ENCODE measurements around the gene CHP2. TPM values are rescaled to one million over a fixed set of nuclear protein-coding genes. Genes with fewer than 3 reads are reported as not detected.

CHP2 gene
- total RNA-seq, 5 donors from 2014 or later (not counting 1 experiment from before 2014, with no cell fraction given): not detected

DNA sequence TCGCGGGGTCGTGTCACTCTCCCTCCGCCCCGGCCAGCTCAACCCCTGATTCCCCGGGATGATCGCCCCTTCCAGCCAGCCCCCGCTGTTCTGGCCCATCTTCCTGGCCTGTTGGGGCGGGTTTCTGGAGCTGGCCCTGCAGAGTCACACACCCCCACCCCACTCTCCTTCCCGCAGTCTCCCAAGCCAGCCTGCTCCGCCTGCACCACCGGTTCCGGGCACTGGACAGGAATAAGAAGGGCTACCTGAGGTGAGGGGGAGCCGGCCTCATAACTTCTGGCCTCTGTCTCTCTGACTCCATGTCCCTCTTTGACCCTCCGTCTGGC is 621 bp downstream of the CHP2 start:
- no peak overlapping the region for H3K27ac Mint-ChIP-seq

DNA sequence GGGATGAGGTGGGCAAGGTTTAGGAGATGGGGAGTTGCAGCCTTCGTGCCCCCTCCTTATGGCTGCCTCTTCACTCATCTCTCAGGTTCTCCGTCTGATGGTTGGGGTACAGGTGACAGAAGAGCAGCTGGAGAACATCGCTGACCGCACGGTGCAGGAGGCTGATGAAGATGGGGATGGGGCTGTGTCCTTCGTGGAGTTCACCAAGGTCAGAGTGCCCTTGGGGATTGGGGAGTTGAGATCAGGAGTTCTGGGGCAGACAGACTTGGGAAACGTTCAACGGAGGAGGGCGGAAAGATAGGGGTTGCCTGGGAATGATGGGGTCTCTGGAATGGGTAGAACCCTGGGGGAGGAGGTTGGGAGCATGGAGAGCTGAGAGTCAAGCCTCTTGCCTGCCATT is 2.3 kb downstream of the CHP2 start:
- ChIA-PET POLR2A (no interaction called here), CTCF (no interaction called here)
- 94% methylated on average over 6 of the region's 9 CpGs for WGBS (ENCODE audit: insufficient coverage)
- ATAC-seq (replicated peaks in 1 of 4) (no peak), DNase-seq (no peak)
- Mint-ChIP-seq H3K4me1 (peaks cover 0 to 8% (median 1%) of the 10 kb centered on the region in 3 donors), H3K4me3 (no peak overlapping the region), H3K27ac (no peak overlapping the region), H3K9me3 (no peaks in the 10 kb centered on the region), H3K36me3 (no peaks in the 10 kb centered on the region), H3K27me3 (peaks cover 46 to 64% of the 10 kb centered on the region in 2 donors)
- Histone ChIP-seq H3K36me3 (ENCODE audit: control insufficient read depth in 2 of 2, extremely low read depth in 1 of 2, insufficient read depth in 1 of 2, low read length in 1 of 2) (no peaks in the 10 kb centered on the region), H3K4me3 (ENCODE audit: control insufficient read depth in 1 of 2, extremely low read depth in 1 of 2, low read length in 1 of 2) (no peak overlapping the region), H3K9me3 (no peaks in the 10 kb centered on the region), H3K27ac (ENCODE audit: low read length) (no peak overlapping the region), H3K4me1 (ENCODE audit: control insufficient read depth in 1 of 2, extremely low read depth in 1 of 2, insufficient read depth in 2 of 2, low read length in 2 of 2) (peaks cover 0 to 12% of the 10 kb centered on the region in 2 experiments), H3K27me3 (replicated peaks in 1 of 2; ENCODE audit: control insufficient read depth in 2 of 2, extremely low read depth in 1 of 2, insufficient read depth in 2 of 2, low read length in 1 of 2) (peaks cover 0 to 54% of the 10 kb centered on the region in 2 experiments)

More for the DNA sequence above, 621 bp downstream of the CHP2 start:
- Histone ChIP-seq H3K27ac (ENCODE audit: low read length) (no peak overlapping the region), H3K27me3 (replicated peaks in 1 of 2; ENCODE audit: control insufficient read depth in 2 of 2, extremely low read depth in 1 of 2, insufficient read depth in 2 of 2, low read length in 1 of 2) (peaks cover 3 to 51% of the 10 kb centered on the region in 2 experiments), H3K4me3 (ENCODE audit: control insufficient read depth in 1 of 2, extremely low read depth in 1 of 2, low read length in 1 of 2) (no peak overlapping the region), H3K36me3 (ENCODE audit: control insufficient read depth in 2 of 2, extremely low read depth in 1 of 2, insufficient read depth in 1 of 2, low read length in 1 of 2) (no peaks in the 10 kb centered on the region), H3K9me3 (no peaks in the 10 kb centered on the region), H3K4me1 (ENCODE audit: control insufficient read depth in 1 of 2, extremely low read depth in 1 of 2, insufficient read depth in 2 of 2, low read length in 2 of 2) (peaks cover 0 to 12% of the 10 kb centered on the region in 2 experiments)
- H3K9me3 Mint-ChIP-seq: no peaks in the 10 kb centered on the region
- ATAC-seq (replicated peaks in 1 of 4) (no peak), DNase-seq (no peak)
- ChIA-PET CTCF (no interaction called here), POLR2A (interaction anchor here in 1 of 2 donors (0.5 kb wide), 1 partner anchor 52 kb away, joined by 3 read pairs; no protein-coding TSS in a partner anchor)
- peaks cover 44 to 62% of the 10 kb centered on the region in 2 donors for H3K27me3 Mint-ChIP-seq
- H3K4me1 Mint-ChIP-seq: peaks cover 0 to 8% (median 1%) of the 10 kb centered on the region in 3 donors
- no peaks in the 10 kb centered on the region for H3K36me3 Mint-ChIP-seq
- WGBS (ENCODE audit: insufficient coverage): 44% methylated on average over 13 of the region's 15 CpGs
- peak overlapping the region in 1 of 3 donors; percentile 40 for H3K4me3 Mint-ChIP-seq

DNA sequence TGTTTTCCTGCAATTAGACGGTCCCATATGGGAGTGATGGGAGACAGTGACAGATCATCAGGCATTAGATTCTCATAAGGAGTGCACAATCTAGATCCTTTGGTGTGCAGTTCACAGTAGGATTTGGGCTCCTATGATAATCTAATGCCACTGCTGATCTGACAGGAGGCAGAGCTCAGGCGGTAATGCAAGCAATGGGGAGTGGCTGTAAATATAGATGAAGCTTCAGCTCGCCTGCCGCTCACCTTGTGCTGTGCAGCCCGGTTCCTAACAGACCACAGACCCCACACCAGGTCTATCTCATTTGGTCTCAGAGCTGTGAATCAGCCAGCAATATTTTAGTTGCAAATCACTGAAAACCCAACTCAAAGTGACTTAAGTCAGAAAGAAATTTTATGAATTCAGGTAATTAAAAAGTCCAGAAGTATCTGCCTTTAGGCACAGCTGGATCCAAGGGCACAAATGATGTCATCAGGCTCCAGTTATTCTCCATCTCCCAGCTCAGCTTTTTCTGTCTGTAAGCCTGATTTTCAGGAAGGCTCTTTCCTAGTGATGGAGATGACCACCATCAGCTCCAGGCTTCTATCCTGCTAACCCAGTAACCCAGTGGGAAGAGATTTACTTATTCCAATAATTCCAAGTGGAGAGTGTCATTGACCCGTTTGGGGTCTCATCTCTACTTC is 3.3 kb downstream of the CHP2 start:
- CTCF ChIA-PET: no interaction called here
- ATAC-seq (replicated peaks in 1 of 4): no peak

DNA sequence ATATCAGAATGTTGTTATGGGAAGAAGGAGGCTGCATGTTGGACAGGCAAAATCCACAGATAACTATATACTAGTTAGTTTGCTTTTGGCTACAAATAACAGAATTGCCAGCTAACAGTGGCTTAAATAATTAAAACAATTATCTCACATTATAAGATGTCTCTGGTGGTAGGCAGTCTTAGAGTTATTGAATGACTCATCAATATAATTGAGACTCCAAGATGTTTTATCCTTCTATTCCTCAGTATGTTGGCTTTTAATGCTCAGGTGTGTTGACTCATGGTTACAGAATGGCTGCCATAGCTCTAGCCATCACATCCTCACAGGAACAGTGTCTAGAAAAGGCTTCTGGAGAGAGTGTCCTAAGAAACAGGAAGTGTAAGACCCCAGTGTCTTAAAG is 11.1 kb downstream of the CHP2 start:
- CTCF ChIA-PET: no interaction called here
- no peaks in the 10 kb centered on the region for H3K36me3 Mint-ChIP-seq
- peaks cover 0 to 16% of the 10 kb centered on the region in 2 experiments for H3K27me3 ChIP-seq (replicated peaks in 1 of 2; ENCODE audit: control insufficient read depth in 2 of 2, extremely low read depth in 1 of 2, insufficient read depth in 2 of 2, low read length in 1 of 2)

More for the DNA sequence above, 3.3 kb downstream of the CHP2 start:
- Histone ChIP-seq H3K9me3 (no peaks in the 10 kb centered on the region), H3K4me1 (ENCODE audit: control insufficient read depth in 1 of 2, extremely low read depth in 1 of 2, insufficient read depth in 2 of 2, low read length in 2 of 2) (peaks cover 0 to 12% of the 10 kb centered on the region in 2 experiments), H3K4me3 (ENCODE audit: control insufficient read depth in 1 of 2, extremely low read depth in 1 of 2, low read length in 1 of 2) (no peak overlapping the region), H3K27ac (ENCODE audit: low read length) (no peak overlapping the region), H3K36me3 (ENCODE audit: control insufficient read depth in 2 of 2, extremely low read depth in 1 of 2, insufficient read depth in 1 of 2, low read length in 1 of 2) (no peaks in the 10 kb centered on the region), H3K27me3 (replicated peaks in 1 of 2; ENCODE audit: control insufficient read depth in 2 of 2, extremely low read depth in 1 of 2, insufficient read depth in 2 of 2, low read length in 1 of 2) (peaks cover 0 to 51% of the 10 kb centered on the region in 2 experiments)
- H3K27me3 Mint-ChIP-seq: peaks cover 38 to 58% of the 10 kb centered on the region in 2 donors
- no peak overlapping the region for H3K4me3 Mint-ChIP-seq
- no peak for DNase-seq
- peaks cover 0 to 8% (median 1%) of the 10 kb centered on the region in 3 donors for H3K4me1 Mint-ChIP-seq
- 83% methylated on average over 1 of the region's 6 CpGs for WGBS (ENCODE audit: insufficient coverage)
- no peaks in the 10 kb centered on the region for H3K36me3 Mint-ChIP-seq
- no peaks in the 10 kb centered on the region for H3K9me3 Mint-ChIP-seq
- POLR2A ChIA-PET: interaction anchor here in 1 of 2 donors (0.6 kb wide), 1 partner anchor 44 kb away, joined by 3 read pairs; no protein-coding TSS in a partner anchor
- H3K27ac Mint-ChIP-seq: no peak overlapping the region

DNA sequence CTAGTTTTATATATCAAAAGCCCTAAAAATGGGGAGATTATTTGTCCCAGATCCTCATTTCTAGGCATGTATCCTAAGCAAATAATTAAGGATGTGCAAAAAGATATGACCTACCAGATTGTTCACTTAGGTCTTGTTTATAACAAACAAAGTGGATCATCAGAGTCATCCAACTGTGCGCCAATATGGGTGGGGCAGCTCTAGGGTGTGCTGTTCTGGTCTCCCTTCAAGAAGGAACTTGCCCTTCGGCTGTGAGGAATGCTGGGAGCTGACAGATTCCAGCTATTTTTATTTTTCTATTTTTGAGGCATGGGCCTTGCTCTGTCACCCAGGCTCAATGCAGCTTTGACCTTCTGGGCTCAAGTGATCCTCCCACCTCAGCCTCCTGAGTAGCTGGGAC is 13.8 kb downstream of the CHP2 start:
- ATAC-seq (replicated peaks in 1 of 4): no peak
- WGBS (ENCODE audit: insufficient coverage): 100% methylated on average over 2 of the region's 2 CpGs

More for the DNA sequence above, 11.1 kb downstream of the CHP2 start:
- H3K4me3 Mint-ChIP-seq: no peak overlapping the region
- H3K4me3 ChIP-seq (ENCODE audit: control insufficient read depth in 1 of 2, extremely low read depth in 1 of 2, low read length in 1 of 2): no peak overlapping the region
- peaks cover 2% of the 10 kb centered on the region for H3K9me3 ChIP-seq
- no peaks in the 10 kb centered on the region for H3K36me3 ChIP-seq (ENCODE audit: control insufficient read depth in 2 of 2, extremely low read depth in 1 of 2, insufficient read depth in 1 of 2, low read length in 1 of 2)
- H3K4me1 ChIP-seq (ENCODE audit: control insufficient read depth in 1 of 2, extremely low read depth in 1 of 2, insufficient read depth in 2 of 2, low read length in 2 of 2): no peaks in the 10 kb centered on the region
- no peaks in the 10 kb centered on the region for H3K9me3 Mint-ChIP-seq
- H3K27me3 Mint-ChIP-seq: peaks cover 7 to 9% of the 10 kb centered on the region in 2 donors
- no peak overlapping the region for H3K27ac Mint-ChIP-seq
- POLR2A ChIA-PET: no interaction called here
- DNase-seq (no peak), ATAC-seq (replicated peaks in 1 of 4) (no peak)
- no peak overlapping the region for H3K27ac ChIP-seq (ENCODE audit: low read length)
- no peaks in the 10 kb centered on the region for H3K4me1 Mint-ChIP-seq

GRCh38 chr16:23771027-23771426 is 16.2 kb downstream of the CHP2 start:
- 73% methylated on average over 8 of the region's 8 CpGs for WGBS (ENCODE audit: insufficient coverage)
- H3K4me1 Mint-ChIP-seq: no peaks in the 10 kb centered on the region
- ATAC-seq (replicated peaks in 1 of 4): no peak
- H3K9me3 ChIP-seq: peaks cover under 1% of the 10 kb centered on the region
- H3K36me3 ChIP-seq (ENCODE audit: control insufficient read depth in 2 of 2, extremely low read depth in 1 of 2, insufficient read depth in 1 of 2, low read length in 1 of 2): no peaks in the 10 kb centered on the region
- peaks cover 0 to 11% of the 10 kb centered on the region in 2 experiments for H3K27me3 ChIP-seq (replicated peaks in 1 of 2; ENCODE audit: control insufficient read depth in 2 of 2, extremely low read depth in 1 of 2, insufficient read depth in 2 of 2, low read length in 1 of 2)
- H3K27ac Mint-ChIP-seq: no peak overlapping the region
- no peak for DNase-seq
- peaks cover 0 to 7% of the 10 kb centered on the region in 2 donors for H3K27me3 Mint-ChIP-seq
- H3K27ac ChIP-seq (ENCODE audit: low read length): no peak overlapping the region
- no peaks in the 10 kb centered on the region for H3K36me3 Mint-ChIP-seq
- no peak overlapping the region for H3K4me3 ChIP-seq (ENCODE audit: control insufficient read depth in 1 of 2, extremely low read depth in 1 of 2, low read length in 1 of 2)
- no peaks in the 10 kb centered on the region for H3K4me1 ChIP-seq (ENCODE audit: control insufficient read depth in 1 of 2, extremely low read depth in 1 of 2, insufficient read depth in 2 of 2, low read length in 2 of 2)
- ChIA-PET POLR2A (no interaction called here), CTCF (no interaction called here)
- H3K9me3 Mint-ChIP-seq: no peaks in the 10 kb centered on the region
- no peak overlapping the region for H3K4me3 Mint-ChIP-seq

More for the DNA sequence above, 13.8 kb downstream of the CHP2 start:
- Histone ChIP-seq H3K9me3 (peaks cover 2% of the 10 kb centered on the region), H3K27ac (ENCODE audit: low read length) (no peak overlapping the region), H3K27me3 (replicated peaks in 1 of 2; ENCODE audit: control insufficient read depth in 2 of 2, extremely low read depth in 1 of 2, insufficient read depth in 2 of 2, low read length in 1 of 2) (peaks cover 0 to 10% of the 10 kb centered on the region in 2 experiments), H3K4me3 (ENCODE audit: control insufficient read depth in 1 of 2, extremely low read depth in 1 of 2, low read length in 1 of 2) (no peak overlapping the region), H3K4me1 (ENCODE audit: control insufficient read depth in 1 of 2, extremely low read depth in 1 of 2, insufficient read depth in 2 of 2, low read length in 2 of 2) (no peaks in the 10 kb centered on the region), H3K36me3 (ENCODE audit: control insufficient read depth in 2 of 2, extremely low read depth in 1 of 2, insufficient read depth in 1 of 2, low read length in 1 of 2) (no peaks in the 10 kb centered on the region)
- H3K9me3 Mint-ChIP-seq: no peaks in the 10 kb centered on the region
- ChIA-PET CTCF (interaction anchor here in 1 of 2 donors (0.6 kb wide), 1 partner anchor 86 kb away, joined by 3 read pairs; no protein-coding TSS in a partner anchor), POLR2A (no interaction called here)
- H3K27ac Mint-ChIP-seq: no peak overlapping the region
- H3K4me1 Mint-ChIP-seq: no peaks in the 10 kb centered on the region
- H3K36me3 Mint-ChIP-seq: no peaks in the 10 kb centered on the region
- no peak for DNase-seq
- H3K4me3 Mint-ChIP-seq: no peak overlapping the region
- peaks cover 0 to 3% of the 10 kb centered on the region in 2 donors for H3K27me3 Mint-ChIP-seq
